ENCODE data around the gene ADGRG7. TPM values are rescaled to one million over a fixed set of nuclear protein-coding genes. Genes with fewer than 3 reads are reported as not detected.
"Not testable (repeated sequence)": the region's sequence is repeated elsewhere in the genome, so short reads cannot be mapped to it uniquely, and the experiment has no call there.

Gene ADGRG7
- total RNA-seq, 3 donors from 2014 or later = not detected

GRCh38 chr3:100665230-100665629, 55.8 kb downstream of the ADGRG7 start:
- TF ChIP-seq POLR2AphosphoS5 (IDR thresholded peaks at IDR 0.05) = no peak
- no peak for TF ChIP-seq CTCF (IDR thresholded peaks at IDR 0.05)
- TF ChIP-seq POLR2A (IDR thresholded peaks at IDR 0.05) = no peak
- intact Hi-C loops (cut with DNase I; ENCODE audit: low total_unique reads) = no loop called here
- H3K27ac ChIP-seq = no peak overlapping the region
- DNase-seq (ENCODE audit: low spot score in 2 of 2) = no peak
- H3K4me1 ChIP-seq = no peaks in the 10 kb centered on the region
- no peaks in the 10 kb centered on the region for H3K36me3 ChIP-seq
- H3K27me3 ChIP-seq = no peaks in the 10 kb centered on the region
- H3K4me3 ChIP-seq = no peak overlapping the region
- peaks cover 0 to 2% of the 10 kb centered on the region in 2 donors for H3K9me3 ChIP-seq

- H3K4me3 ChIP-seq; DNase-seq (ENCODE audit: low spot score in 2 of 2); H3K36me3 ChIP-seq; H3K27me3 ChIP-seq; intact Hi-C loops (cut with DNase I; ENCODE audit: low total_unique reads); H3K27ac ChIP-seq; H3K4me1 ChIP-seq: not testable (repeated sequence)
- peaks cover 0 to 11% of the 10 kb centered on the region in 2 donors for H3K9me3 ChIP-seq
Observed at GRCh38 chr3:100666699-100667098, 57.3 kb downstream of the ADGRG7 start.

- H3K4me3 ChIP-seq; H3K27ac ChIP-seq; H3K27me3 ChIP-seq; DNase-seq (ENCODE audit: low spot score in 2 of 2); H3K4me1 ChIP-seq; H3K36me3 ChIP-seq; intact Hi-C loops (cut with DNase I; ENCODE audit: low total_unique reads): not testable (repeated sequence)
- H3K9me3 ChIP-seq = peaks cover 0 to 11% of the 10 kb centered on the region in 2 donors
Observed at GRCh38 chr3:100667316-100667715, 57.9 kb downstream of the ADGRG7 start.

GRCh38 chr3:100670995-100671394, 61.6 kb downstream of the ADGRG7 start:
- H3K36me3 ChIP-seq; DNase-seq (ENCODE audit: low spot score in 2 of 2); H3K27ac ChIP-seq; H3K27me3 ChIP-seq; H3K4me1 ChIP-seq; intact Hi-C loops (cut with DNase I; ENCODE audit: low total_unique reads); H3K4me3 ChIP-seq: not testable (repeated sequence)
- H3K9me3 ChIP-seq = peaks cover 0 to 11% of the 10 kb centered on the region in 2 donors

- no peak for DNase-seq (ENCODE audit: low spot score in 2 of 2)
- Histone ChIP-seq H3K27me3 (no peaks in the 10 kb centered on the region), H3K4me1 (no peaks in the 10 kb centered on the region), H3K4me3 (no peak overlapping the region), H3K36me3 (no peaks in the 10 kb centered on the region), H3K9me3 (no peaks in the 10 kb centered on the region), H3K27ac (no peak overlapping the region)
- no peak for TF ChIP-seq CTCF (IDR thresholded peaks at IDR 0.05)
- no peak for TF ChIP-seq POLR2A (IDR thresholded peaks at IDR 0.05)
- TF ChIP-seq POLR2AphosphoS5 (IDR thresholded peaks at IDR 0.05) = no peak
- intact Hi-C loops (cut with DNase I; ENCODE audit: low total_unique reads) = no loop called here
Observed at GRCh38 chr3:100681496-100681895, 72.1 kb downstream of the ADGRG7 start.

- DNase-seq (ENCODE audit: low spot score in 2 of 2) = no peak
- TF ChIP-seq POLR2A (IDR thresholded peaks at IDR 0.05) = no peak
- no peak overlapping the region for H3K4me3 ChIP-seq
- H3K4me1 ChIP-seq = no peaks in the 10 kb centered on the region
- H3K9me3 ChIP-seq = no peaks in the 10 kb centered on the region
- no peak overlapping the region for H3K27ac ChIP-seq
- no peaks in the 10 kb centered on the region for H3K27me3 ChIP-seq
- intact Hi-C loops (cut with DNase I; ENCODE audit: low total_unique reads) = no loop called here
- no peaks in the 10 kb centered on the region for H3K36me3 ChIP-seq
Observed at GRCh38 chr3:100682056-100682853, 72.9 kb downstream of the ADGRG7 start.

- Histone ChIP-seq H3K27me3 (no peaks in the 10 kb centered on the region), H3K27ac (no peak overlapping the region), H3K4me3 (no peak overlapping the region), H3K9me3 (no peaks in the 10 kb centered on the region), H3K36me3 (no peaks in the 10 kb centered on the region), H3K4me1 (no peaks in the 10 kb centered on the region)
- TF ChIP-seq POLR2A (IDR thresholded peaks at IDR 0.05) = no peak
- no peak for TF ChIP-seq POLR2AphosphoS5 (IDR thresholded peaks at IDR 0.05)
- TF ChIP-seq CTCF (IDR thresholded peaks at IDR 0.05) = no peak
- no peak for DNase-seq (ENCODE audit: low spot score in 2 of 2)
- intact Hi-C loops (cut with DNase I; ENCODE audit: low total_unique reads) = no loop called here
Observed at GRCh38 chr3:100682854-100683760, 73.7 kb downstream of the ADGRG7 start.

Data from breast epithelium (tissue), 4 donors.